ENCODE measurements around the gene RBCK1. TPM values are rescaled to one million over a fixed set of nuclear protein-coding genes. Genes with fewer than 3 reads are reported as not detected.
"Not testable (repeated sequence)": the region's sequence is repeated elsewhere in the genome, so short reads cannot be mapped to it uniquely, and the experiment has no call there.

Gene RBCK1
- total RNA-seq, 1 donor from 2014 or later: 94.3 TPM

GRCh38 chr20:440636-441035, 32.5 kb downstream of the RBCK1 start:
- TF ChIP-seq CTCF (IDR thresholded peaks at IDR 0.05): no peak
- peaks cover 30% of the 10 kb centered on the region for H3K4me1 Mint-ChIP-seq (ENCODE audit: low read depth)

GRCh38 chr20:443223-443775, 35.2 kb downstream of the RBCK1 start:
- H3K36me3 Mint-ChIP-seq (ENCODE audit: low read depth): peaks cover 29% of the 10 kb centered on the region
- no peak for TF ChIP-seq CTCF (IDR thresholded peaks at IDR 0.05)
- no peaks in the 10 kb centered on the region for H3K27me3 Mint-ChIP-seq (ENCODE audit: low read depth)
- H3K27ac Mint-ChIP-seq (ENCODE audit: unreplicated experiment): peak overlapping the region; percentile 61
- H3K9me3 Mint-ChIP-seq (ENCODE audit: low read depth): no peaks in the 10 kb centered on the region
- H3K4me1 Mint-ChIP-seq (ENCODE audit: low read depth): peaks cover 36% of the 10 kb centered on the region
- DNase-seq (ENCODE audit: low spot score): no peak
- H3K4me3 Mint-ChIP-seq (ENCODE audit: unreplicated experiment): no peak overlapping the region

More at GRCh38 chr20:440636-441035, 32.5 kb downstream of the RBCK1 start:
- Mint-ChIP-seq H3K36me3 (ENCODE audit: low read depth) (peaks cover 40% of the 10 kb centered on the region), H3K27ac (ENCODE audit: unreplicated experiment) (no peak overlapping the region), H3K27me3 (ENCODE audit: low read depth) (no peaks in the 10 kb centered on the region), H3K4me3 (ENCODE audit: unreplicated experiment) (no peak overlapping the region), H3K9me3 (ENCODE audit: low read depth) (no peaks in the 10 kb centered on the region)
- DNase-seq (ENCODE audit: low spot score): no peak

- Mint-ChIP-seq H3K9me3 (ENCODE audit: low read depth) (no peaks in the 10 kb centered on the region), H3K4me1 (ENCODE audit: low read depth) (peaks cover 36% of the 10 kb centered on the region), H3K36me3 (ENCODE audit: low read depth) (peaks cover 27% of the 10 kb centered on the region), H3K27ac (ENCODE audit: unreplicated experiment) (peak overlapping the region; percentile 95), H3K27me3 (ENCODE audit: low read depth) (no peaks in the 10 kb centered on the region), H3K4me3 (ENCODE audit: unreplicated experiment) (no peak overlapping the region)
- DNase-seq (ENCODE audit: low spot score): no peak
- TF ChIP-seq CTCF (IDR thresholded peaks at IDR 0.05): no peak
These were observed 36.0 kb downstream of the RBCK1 start for GRCh38 chr20:444117-444516.

- no peak for TF ChIP-seq CTCF (IDR thresholded peaks at IDR 0.05)
- no peaks in the 10 kb centered on the region for H3K9me3 Mint-ChIP-seq (ENCODE audit: low read depth)
- no peaks in the 10 kb centered on the region for H3K27me3 Mint-ChIP-seq (ENCODE audit: low read depth)
- H3K4me3 Mint-ChIP-seq (ENCODE audit: unreplicated experiment): peak overlapping the region; percentile 3
- H3K36me3 Mint-ChIP-seq (ENCODE audit: low read depth): peaks cover 23% of the 10 kb centered on the region
- peaks cover 39% of the 10 kb centered on the region for H3K4me1 Mint-ChIP-seq (ENCODE audit: low read depth)
- DNase-seq (ENCODE audit: low spot score): no peak
- peak overlapping the region; percentile 95 for H3K27ac Mint-ChIP-seq (ENCODE audit: unreplicated experiment)
These were observed 36.8 kb downstream of the RBCK1 start for GRCh38 chr20:444862-445426.

GRCh38 chr20:445514-446336, 37.6 kb downstream of the RBCK1 start:
- Mint-ChIP-seq H3K4me1 (ENCODE audit: low read depth) (peaks cover 39% of the 10 kb centered on the region), H3K27me3 (ENCODE audit: low read depth) (no peaks in the 10 kb centered on the region), H3K36me3 (ENCODE audit: low read depth) (peaks cover 19% of the 10 kb centered on the region), H3K4me3 (ENCODE audit: unreplicated experiment) (no peak overlapping the region), H3K27ac (ENCODE audit: unreplicated experiment) (peak overlapping the region; percentile 95), H3K9me3 (ENCODE audit: low read depth) (no peaks in the 10 kb centered on the region)
- no peak for TF ChIP-seq CTCF (IDR thresholded peaks at IDR 0.05)
- no peak for DNase-seq (ENCODE audit: low spot score)

- not testable (repeated sequence) for H3K4me3 Mint-ChIP-seq (ENCODE audit: unreplicated experiment); DNase-seq (ENCODE audit: low spot score); H3K9me3 Mint-ChIP-seq (ENCODE audit: low read depth); H3K27me3 Mint-ChIP-seq (ENCODE audit: low read depth); H3K4me1 Mint-ChIP-seq (ENCODE audit: low read depth); H3K36me3 Mint-ChIP-seq (ENCODE audit: low read depth); H3K27ac Mint-ChIP-seq (ENCODE audit: unreplicated experiment)
These were observed 43.9 kb downstream of the RBCK1 start for GRCh38 chr20:452021-452420.
